Ectodermal cell (in vitro differentiated cells): ENCODE results near the gene PLD1.

ENCODE experiments used
- H3K27ac ChIP-seq: 2 replicates; pipeline ENCODE4 v1.7.0; 2013; ENCODE audit warnings: mild to moderate bottlenecking, low read depth, low read length; ENCODE audit not compliant: insufficient read depth, poor library complexity, severe bottlenecking
- H3K27me3 ChIP-seq: 2 replicates; pipeline ENCODE4 v1.7.0; 2013; ENCODE audit warnings: mild to moderate bottlenecking, low read length; ENCODE audit not compliant: insufficient read depth, control insufficient read depth, poor library complexity, severe bottlenecking
- H3K36me3 ChIP-seq: one replicate; pipeline ENCODE4 v1.7.0; 2013; ENCODE audit warnings: low read length; ENCODE audit not compliant: control insufficient read depth, insufficient read depth
- H3K4me1 ChIP-seq: one replicate; pipeline ENCODE4 v1.7.0; 2013; ENCODE audit warnings: low read length; ENCODE audit not compliant: control insufficient read depth, insufficient read depth
- H3K4me3 ChIP-seq: 2 replicates; pipeline ENCODE4 v1.7.0; 2013; ENCODE audit warnings: low read depth, low read length, control low read depth; ENCODE audit not compliant: insufficient read depth
- H3K9me3 ChIP-seq: 2 replicates; pipeline ENCODE4 v1.7.0; 2013; ENCODE audit warnings: mild to moderate bottlenecking, low read length, moderate library complexity; ENCODE audit not compliant: control insufficient read depth
- WGBS, 2 experiments: methylation state at CpG; one replicate each; pipeline ENCODE4 v1.1.7; 2013; ENCODE audit warnings: missing lambda C conversion rate in 2 of 2; 5-methylcytosine and 5-hydroxymethylcytosine counted together

The PLD1 gene

DNA sequence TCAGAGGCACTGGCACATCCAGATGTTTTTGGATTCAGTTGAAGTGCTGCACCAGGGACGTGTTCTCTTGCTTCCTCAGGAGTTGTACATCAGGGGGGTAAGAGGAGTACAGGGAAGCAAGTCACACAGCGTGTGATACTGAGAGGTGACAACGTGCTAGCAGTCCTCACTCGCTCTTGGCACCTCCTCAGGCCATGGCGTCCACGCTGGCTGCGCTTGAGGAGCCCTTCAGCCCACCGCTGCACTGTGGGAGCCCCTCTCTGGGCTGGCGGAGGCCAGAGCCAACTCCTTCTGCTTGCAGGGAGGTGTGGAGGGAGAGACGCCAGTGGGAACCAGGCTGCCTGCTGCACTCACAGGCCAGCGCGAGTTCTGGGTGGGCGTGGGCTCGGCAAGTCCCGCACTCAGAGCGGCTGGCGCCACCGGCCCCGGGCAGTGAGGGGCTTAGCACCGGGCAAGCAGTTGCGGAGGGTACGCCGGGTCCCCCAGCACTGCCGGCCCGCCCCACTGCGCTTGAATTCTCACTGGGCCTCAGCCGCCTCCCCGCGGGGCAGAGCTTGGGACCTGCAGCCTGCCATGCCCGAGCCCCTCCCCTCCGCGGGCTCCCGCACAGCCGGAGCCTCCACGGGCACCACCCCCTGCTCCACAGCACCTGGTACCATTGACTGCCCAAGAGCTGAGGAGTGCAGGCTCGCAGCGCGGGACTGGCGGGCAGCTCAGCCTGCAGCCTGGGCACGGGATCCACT is 64.5 kb downstream of the PLD1 start:
- Histone ChIP-seq H3K4me1 (no peaks in the 10 kb centered on the region), H3K27ac (no peak overlapping the region), H3K9me3 (no peaks in the 10 kb centered on the region), H3K4me3 (no peak overlapping the region), H3K36me3 (no peaks in the 10 kb centered on the region), H3K27me3 (no peaks in the 10 kb centered on the region)
- WGBS, 2 experiments = 93 to 95% methylated on average over 40 of the region's 40 CpGs

- H3K36me3 ChIP-seq = no peaks in the 10 kb centered on the region
- H3K4me3 ChIP-seq = no peak overlapping the region
- WGBS, 2 experiments = 89 to 92% methylated on average over 5 of the region's 5 CpGs
Measured at GRCh38 chr3:171744158-171744741, 66.0 kb downstream of the PLD1 start.

GRCh38 chr3:171743327-171744157 is 66.7 kb downstream of the PLD1 start:
- no peaks in the 10 kb centered on the region for H3K36me3 ChIP-seq
- 91 to 93% methylated on average over 10 of the region's 10 CpGs for WGBS, 2 experiments
- no peaks in the 10 kb centered on the region for H3K9me3 ChIP-seq
- no peak overlapping the region for H3K27ac ChIP-seq
- no peaks in the 10 kb centered on the region for H3K27me3 ChIP-seq
- H3K4me3 ChIP-seq = no peak overlapping the region
- no peaks in the 10 kb centered on the region for H3K4me1 ChIP-seq

More at GRCh38 chr3:171744158-171744741, 66.0 kb downstream of the PLD1 start:
- no peaks in the 10 kb centered on the region for H3K4me1 ChIP-seq
- H3K27me3 ChIP-seq = no peaks in the 10 kb centered on the region
- no peaks in the 10 kb centered on the region for H3K9me3 ChIP-seq
- H3K27ac ChIP-seq = no peak overlapping the region

GRCh38 chr3:171741377-171741776 is 68.9 kb downstream of the PLD1 start:
- Histone ChIP-seq H3K4me3 (no peak overlapping the region), H3K4me1 (no peaks in the 10 kb centered on the region), H3K27ac (no peak overlapping the region), H3K27me3 (no peaks in the 10 kb centered on the region), H3K9me3 (no peaks in the 10 kb centered on the region), H3K36me3 (no peaks in the 10 kb centered on the region)
- 87 to 88% methylated on average over 2 of the region's 2 CpGs for WGBS, 2 experiments

- peak overlapping the region; percentile 56 for H3K27ac ChIP-seq
- no peaks in the 10 kb centered on the region for H3K27me3 ChIP-seq
- no peaks in the 10 kb centered on the region for H3K36me3 ChIP-seq
- H3K4me3 ChIP-seq = no peak overlapping the region
- no peaks in the 10 kb centered on the region for H3K4me1 ChIP-seq
- H3K9me3 ChIP-seq = no peaks in the 10 kb centered on the region
- WGBS, 2 experiments = 68 to 77% methylated on average over 2 of the region's 2 CpGs
Measured at GRCh38 chr3:171736556-171736955, 73.7 kb downstream of the PLD1 start.

DNA sequence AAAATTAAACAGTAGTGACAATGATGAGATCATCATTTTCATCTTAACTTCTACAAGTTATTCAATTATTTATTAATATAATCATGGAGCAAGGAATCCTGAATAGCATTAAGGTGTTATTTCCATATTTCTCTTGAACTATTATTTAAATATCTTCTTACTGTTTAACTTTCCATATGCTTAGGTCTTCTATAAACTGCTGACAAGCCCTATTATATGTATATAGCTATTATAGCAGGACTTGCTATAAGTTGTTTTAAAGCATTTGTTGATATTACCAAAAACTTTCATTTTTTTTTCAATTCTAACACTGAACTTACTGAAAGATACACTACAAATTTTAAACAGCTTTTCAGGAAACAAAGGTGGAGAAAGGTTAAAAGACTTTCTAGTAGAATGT is 76.7 kb downstream of the PLD1 start:
- no peak overlapping the region for H3K4me3 ChIP-seq
- H3K9me3 ChIP-seq = no peaks in the 10 kb centered on the region
- H3K36me3 ChIP-seq = no peaks in the 10 kb centered on the region

GRCh38 chr3:171732756-171733155 is 77.5 kb downstream of the PLD1 start:
- Histone ChIP-seq H3K27me3 (no peaks in the 10 kb centered on the region), H3K4me3 (no peak overlapping the region), H3K9me3 (no peaks in the 10 kb centered on the region), H3K4me1 (no peaks in the 10 kb centered on the region), H3K27ac (peak overlapping the region; percentile 30), H3K36me3 (no peaks in the 10 kb centered on the region)
- WGBS, 2 experiments = 46 to 71% methylated on average over 3 of the region's 3 CpGs

More for the DNA sequence above, 76.7 kb downstream of the PLD1 start:
- no peak overlapping the region for H3K27ac ChIP-seq
- no peaks in the 10 kb centered on the region for H3K27me3 ChIP-seq
- H3K4me1 ChIP-seq = no peaks in the 10 kb centered on the region

- Histone ChIP-seq H3K4me3 (no peak overlapping the region), H3K36me3 (no peaks in the 10 kb centered on the region), H3K27me3 (no peaks in the 10 kb centered on the region), H3K4me1 (no peaks in the 10 kb centered on the region), H3K27ac (no peak overlapping the region), H3K9me3 (no peaks in the 10 kb centered on the region)
- 90 to 93% methylated on average over 4 of the region's 4 CpGs for WGBS, 2 experiments
Measured at GRCh38 chr3:171731691-171732090, 78.6 kb downstream of the PLD1 start.

- Histone ChIP-seq H3K36me3 (no peaks in the 10 kb centered on the region), H3K27me3 (no peaks in the 10 kb centered on the region), H3K4me1 (no peaks in the 10 kb centered on the region), H3K27ac (no peak overlapping the region), H3K4me3 (no peak overlapping the region), H3K9me3 (no peaks in the 10 kb centered on the region)
- 94 to 100% methylated on average over 1 to 3 of the region's 3 CpGs for WGBS, 2 experiments
Measured at GRCh38 chr3:171729452-171730334, 80.6 kb downstream of the PLD1 start.
